ENCODE measurements around the gene RASA2.
"Not testable (repeated sequence)": the region's sequence is repeated elsewhere in the genome, so short reads cannot be mapped to it uniquely, and the experiment has no call there.

RASA2 gene

DNA sequence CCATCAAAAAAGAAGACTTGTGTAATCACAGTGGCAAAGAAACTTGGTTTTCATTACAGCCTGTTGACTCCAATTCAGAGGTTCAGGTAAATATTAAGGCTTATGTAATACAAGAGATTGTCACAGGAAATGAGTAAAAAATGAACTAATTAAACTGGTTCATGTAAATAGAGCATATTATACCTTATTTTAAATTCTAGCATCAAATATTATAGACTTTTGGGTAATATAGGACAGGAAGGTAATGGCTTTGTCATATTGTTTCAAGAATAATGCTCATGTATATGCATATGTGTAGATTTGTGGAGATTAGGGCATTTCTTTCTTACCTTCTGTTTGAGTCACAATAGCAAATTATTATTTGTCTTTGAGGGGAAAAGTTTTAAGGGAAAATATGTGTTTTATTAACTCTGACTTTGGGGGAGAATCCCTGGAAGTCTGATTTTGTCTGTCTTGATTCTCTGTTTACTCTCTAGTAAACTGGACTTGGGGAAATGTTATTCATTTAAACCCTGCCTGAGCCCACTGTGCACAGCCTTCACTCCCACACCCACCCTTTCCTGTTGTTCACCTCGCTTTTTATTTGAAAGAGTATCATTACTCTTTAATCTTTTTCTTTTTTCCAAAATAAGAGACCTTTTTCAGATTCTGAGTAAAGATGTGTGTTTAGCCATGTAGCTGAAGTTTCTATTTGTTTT, 43.0 kb downstream of the RASA2 start:
- no peak for DNase-seq

DNA sequence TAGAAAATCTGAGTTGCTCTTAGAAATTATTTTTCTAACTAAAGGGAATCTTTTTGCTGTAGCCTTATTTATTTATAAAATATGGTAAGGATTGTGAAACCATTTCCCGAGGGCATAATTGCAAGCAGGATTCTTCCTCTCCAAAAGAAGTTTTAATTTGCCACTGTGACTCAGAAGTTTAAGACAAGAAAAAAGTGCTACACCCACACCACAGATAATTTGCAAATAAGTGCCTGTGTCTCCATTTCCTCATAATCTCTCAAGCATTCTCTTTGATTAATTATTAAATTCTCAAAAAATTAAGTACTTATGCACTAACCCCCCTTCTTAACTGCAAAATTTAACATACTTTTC, 43.6 kb downstream of the RASA2 start:
- DNase-seq = no peak

DNA sequence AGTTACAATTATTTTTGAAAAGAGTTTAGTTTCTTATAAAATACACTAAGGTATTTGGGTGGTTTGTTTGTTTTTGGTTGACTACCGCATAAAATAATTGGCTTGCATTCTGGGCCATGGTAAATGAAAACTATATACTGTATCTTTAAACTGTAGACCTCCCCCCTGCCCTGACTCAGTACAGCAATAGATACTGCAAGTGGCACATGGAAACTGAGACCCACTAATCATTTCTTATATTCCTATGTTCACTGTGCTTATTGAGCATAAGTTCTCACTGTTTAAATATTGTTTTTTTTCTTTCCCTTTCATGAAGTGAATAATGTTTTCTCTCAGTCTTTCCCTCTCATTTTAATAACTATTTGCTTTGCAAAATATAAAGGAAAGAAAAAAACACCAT, 45.8 kb downstream of the RASA2 start:
- DNase-seq = no peak

DNA sequence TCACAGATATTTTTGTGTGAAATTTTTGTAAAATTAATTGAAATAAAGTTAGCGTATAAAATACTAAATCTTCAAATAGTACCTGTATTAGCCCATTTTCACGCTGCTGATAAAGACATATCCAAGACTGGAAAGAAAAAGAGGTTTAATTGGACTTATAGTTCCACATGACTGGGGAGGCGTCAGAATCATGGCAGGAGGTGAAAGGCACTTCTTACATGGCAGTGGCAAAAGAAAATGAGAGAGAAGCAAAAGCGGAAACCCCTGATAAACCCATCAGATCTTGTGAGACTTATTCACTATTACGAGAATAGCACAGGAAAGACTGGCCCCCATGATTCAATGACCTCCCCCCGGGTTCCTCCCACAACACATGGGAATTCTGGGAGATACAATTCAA, 49.2 kb downstream of the RASA2 start:
- DNase-seq = not testable (repeated sequence)

DNA sequence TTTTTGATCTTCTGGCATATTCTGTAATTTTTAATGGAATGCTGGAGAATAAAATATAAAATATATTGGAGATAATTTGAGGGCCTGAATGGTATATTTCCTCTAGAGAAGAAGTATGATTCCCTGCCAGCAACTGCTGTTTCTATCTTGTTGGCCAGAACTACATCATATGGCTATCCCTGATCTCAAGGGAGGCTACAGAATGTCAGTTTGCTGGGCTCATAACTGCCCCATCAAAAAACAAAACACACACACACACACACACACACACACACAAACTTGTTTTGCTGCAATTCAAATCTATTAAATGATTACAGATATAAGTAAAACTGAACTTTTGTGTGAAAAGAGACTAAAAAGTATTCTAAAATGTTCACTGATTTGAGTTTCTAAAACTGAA, 51.0 kb downstream of the RASA2 start:
- no peak for DNase-seq

DNA sequence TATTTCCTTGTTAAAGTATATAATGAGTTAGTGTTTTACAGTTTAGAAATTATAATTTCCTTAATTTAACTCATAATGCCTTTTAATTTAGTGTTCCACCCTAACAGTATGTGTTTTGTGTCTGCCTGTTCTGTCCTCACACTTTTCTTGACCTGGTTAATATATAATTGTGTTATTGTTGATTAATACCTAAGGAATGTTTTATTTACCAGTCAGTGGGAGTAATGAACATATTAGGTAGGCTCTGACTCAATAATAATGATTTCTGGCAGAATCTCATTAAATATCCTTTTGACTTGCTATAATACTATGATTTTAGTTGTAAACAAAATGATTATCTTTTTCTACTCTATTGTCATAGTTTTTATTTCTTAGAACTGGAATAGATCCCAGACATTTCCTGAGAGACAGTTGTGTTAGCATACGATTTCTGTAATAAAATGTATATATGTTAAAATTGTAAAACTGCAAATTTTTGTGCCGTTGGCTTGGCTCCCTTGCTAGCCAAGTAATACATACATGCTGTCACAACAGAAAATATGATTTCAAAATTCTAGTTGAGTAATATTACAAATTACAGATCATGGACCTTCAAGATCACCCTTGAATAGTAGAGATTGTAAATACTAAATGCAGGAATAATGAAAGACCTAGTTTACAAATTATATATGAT, 51.9 kb downstream of the RASA2 start:
- no peak for DNase-seq

DNA sequence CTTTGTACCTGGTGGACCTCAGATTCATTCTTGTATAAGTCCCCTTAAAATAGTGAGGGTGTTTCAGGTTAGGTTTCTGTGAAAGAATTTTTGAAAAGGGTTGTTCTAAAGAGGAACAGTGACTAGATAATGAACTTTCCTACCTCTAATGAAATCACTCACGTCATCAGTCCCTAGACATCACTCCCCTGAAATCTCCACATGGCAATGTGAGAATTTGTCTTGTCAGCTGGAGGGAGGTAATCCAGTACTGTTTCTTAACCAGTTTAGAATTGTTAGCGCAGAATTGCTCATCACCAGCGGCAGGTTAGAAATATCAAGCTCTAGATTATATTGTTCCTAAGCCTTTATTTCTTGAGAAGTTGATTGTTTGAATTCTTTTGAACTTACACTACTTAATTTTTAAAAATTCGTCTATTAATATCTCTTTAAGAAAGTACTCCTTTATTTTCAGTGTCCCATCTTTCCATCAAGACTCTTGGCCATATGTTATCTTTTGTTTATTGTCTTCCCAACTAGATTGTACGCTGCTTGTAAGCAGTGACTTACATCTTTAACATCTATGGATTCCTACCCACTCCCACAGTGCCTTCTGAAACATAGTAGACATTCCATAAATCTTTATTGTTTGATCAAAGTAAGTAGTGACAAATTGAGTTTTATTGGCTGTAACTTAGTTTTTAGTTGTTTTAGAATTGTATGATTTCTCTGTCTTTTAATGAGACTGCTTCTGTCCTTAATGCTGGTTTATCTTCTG, 52.8 kb downstream of the RASA2 start:
- DNase-seq = no peak

DNA sequence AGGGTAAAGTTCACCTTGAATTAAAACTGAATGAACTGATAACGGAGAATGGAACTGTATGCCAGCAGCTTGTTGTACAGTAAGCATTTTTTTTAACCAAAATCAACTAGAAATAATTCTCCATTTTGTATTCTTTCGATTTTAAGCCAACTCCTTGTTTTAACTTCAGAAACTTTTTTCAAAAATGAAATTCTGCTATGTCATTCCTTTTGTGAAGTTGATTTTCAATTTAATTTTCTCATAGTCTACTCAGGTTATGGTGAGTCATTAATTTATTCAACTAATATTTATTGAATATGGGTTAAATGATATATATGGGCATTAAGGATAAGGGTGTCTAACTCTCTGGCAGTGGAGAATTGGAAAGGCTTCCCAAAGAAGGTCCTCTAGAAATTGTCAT, 53.7 kb downstream of the RASA2 start:
- no peak for DNase-seq

DNA sequence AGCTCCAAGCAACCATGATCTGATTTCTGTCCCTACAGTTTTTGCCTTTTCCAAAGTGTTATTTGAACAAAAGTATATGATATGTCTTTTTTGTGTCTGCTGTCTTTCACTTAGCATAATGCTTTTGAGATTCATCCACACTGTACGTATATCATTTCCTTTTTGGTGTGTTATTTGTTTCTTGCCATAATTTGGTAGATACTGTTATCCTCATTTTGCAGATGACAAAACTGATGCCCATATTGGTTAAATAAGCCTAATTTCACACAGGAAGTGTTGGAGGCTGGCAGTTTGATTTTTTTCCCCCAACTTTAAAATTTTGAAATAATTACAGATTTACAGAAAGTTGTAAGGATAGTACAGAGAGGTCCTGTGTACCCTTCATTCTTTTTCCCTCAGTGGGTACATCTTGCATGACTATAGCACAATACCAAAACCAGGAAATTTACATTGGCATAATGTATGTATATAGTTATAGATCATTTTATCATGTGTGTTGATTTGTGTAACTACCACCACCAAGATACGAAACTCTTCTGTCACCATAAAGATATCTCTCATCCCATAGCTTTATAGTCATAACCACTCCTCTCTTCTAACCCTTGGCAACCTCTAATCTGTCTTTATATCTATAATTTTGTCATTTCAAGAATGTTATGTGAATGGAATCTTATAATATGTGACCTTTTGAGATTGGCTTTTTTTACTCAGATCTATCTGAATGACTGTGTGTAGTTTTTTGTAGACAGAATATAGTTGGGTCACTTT, 55.6 kb downstream of the RASA2 start:
- no peak for DNase-seq

DNA sequence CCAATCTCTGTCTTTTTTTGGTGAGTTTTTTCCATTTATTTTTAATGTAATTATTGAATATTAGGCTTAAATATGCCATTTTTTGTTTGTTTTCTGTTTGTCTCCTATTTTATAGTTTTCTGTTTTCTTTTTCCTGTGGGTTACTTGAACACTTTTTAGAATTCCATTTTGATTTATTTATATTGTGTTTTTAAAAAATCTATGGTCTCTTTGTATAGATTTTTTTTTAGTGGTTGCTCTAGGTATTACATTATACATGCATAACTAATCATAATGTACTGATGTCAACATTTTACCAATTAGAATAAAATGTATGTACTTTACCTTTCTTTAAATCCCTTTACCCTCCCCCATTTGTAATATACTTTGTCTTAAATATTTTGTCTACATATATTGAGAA, 56.2 kb downstream of the RASA2 start:
- no peak for DNase-seq

DNA sequence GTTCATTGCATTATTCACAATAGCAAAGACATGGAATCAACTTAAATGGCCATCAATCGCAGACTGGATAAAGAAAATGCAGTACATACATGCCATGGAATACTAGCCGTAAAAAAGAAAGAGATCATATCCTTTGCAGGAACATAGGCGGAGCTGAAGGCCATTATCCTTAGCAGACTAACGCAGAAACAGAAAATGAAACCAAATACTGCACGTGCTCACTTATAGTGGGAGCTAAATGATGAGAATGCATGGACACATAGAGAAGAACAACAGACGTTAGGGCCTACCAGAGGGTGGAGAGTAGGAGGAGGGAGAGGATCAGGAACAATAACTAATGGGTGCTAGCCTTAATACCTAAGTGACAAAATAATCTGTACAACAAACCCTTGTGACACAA, 57.9 kb downstream of the RASA2 start:
- no peak for DNase-seq

DNA sequence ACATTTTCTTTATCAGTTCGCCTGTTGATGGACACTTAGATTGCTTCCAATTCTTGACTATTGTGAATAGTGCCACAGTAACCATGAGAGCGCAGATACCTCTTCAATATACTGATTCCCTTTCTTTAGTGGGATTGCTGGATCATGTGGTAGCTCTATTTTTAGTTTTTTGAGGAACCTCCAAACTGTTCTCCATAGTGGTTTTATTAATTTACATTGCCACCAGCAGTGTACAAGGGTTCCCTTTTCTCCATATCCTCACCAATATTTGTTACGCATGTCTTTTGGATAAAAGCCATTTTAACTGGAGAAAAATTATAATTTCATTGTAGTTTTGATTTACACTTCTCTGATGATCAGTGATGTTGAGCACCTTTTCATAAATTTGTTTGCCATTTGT, 59.3 kb downstream of the RASA2 start:
- DNase-seq = no peak

DNA sequence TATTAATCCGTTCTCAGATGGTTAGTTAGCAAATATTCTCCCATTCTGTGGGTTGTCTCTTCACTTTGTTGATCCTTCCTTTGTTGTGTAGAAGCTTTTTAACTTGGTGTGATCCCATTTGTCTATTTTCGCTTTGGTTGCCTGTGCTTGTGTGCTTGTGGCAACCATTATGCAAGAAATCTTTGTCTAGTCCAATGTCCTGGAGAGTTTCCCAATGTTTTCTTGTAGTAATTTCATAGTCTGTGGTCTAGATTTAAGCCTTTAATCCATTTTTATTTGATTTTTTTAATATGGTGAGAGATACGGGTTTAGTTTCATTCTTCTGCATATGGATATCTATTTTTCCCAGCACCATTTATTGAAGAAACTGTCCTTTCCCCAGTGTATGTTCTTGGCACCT, 59.8 kb downstream of the RASA2 start:
- DNase-seq = no peak

DNA sequence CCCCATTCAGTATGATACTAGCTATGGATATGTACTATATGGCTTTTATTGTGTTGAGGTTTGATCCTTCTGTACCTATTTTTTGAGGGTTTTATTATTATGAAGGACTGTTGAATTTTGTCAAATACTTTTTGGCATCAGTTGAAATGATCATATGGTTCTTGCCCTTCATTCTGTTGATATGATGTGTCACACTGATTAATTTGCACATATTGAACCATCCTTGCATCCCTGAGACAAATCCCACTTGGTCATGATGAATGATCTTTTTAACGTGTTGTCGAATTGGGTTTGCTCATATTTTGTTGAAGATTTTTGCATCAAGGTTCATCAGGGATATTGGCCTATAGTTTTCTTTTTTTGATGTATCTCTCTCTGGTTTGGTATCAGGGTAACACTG, 61.0 kb downstream of the RASA2 start:
- no peak for DNase-seq

DNA sequence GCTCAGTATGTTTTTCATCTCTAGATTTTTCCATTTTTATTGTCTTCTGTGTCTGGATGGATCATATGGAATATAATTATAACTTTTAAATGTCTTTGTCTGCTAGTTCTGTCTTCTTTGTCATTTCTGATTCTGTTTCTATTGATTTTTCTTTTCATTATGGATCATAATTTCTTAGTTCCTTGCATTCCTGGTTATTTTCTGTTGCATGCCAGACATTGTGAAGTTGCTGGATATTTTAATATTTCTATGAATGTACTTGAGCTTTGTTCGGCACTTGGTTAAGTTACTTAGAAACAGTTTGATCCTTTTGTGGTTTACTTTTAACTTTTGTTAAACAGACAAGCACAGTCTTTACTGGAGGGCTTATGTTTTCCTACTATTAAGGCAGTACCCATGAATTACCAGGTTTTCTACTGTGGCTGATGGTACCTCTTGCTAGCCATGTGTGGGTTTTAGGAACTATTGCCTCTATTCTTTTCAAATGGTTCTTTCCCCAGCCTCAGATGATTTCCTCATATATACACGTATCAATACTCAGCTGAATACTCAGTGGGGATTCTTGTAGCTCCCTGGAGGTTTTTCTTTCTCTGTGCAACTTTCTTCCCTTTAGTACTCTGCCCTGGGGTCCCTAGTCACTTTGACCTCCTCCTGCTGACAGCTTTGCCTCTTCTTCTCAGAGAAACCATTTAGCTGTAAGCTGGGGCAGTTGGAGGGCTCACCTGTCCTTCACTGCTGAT, 64.3 kb downstream of the RASA2 start:
- no peak for DNase-seq

DNA sequence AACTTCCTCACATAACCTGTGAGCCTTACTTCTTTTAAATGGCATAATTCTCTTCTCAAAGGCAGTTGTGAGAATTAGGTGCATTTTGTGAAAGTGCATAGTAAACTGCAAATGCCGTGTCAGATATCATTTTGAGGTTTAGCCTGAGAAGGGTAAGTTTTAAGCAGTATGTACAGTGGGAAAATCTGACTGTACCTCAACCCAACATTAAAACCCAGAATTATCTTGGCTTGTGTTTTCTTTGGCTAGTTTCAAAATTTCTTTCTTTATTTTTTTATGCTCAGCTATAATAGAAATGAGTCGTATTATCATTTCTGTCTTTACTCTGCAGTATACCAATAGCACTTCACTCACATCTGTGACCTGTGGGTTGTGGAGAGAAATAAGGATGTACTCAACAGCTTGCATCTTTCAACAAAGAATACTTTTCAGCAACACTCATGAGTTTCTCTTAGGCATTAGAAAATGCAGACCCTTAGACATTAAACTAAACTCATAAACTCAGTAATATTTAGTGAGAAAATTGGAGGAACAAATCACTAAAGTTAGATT, 65.7 kb downstream of the RASA2 start:
- DNase-seq = no peak

DNA sequence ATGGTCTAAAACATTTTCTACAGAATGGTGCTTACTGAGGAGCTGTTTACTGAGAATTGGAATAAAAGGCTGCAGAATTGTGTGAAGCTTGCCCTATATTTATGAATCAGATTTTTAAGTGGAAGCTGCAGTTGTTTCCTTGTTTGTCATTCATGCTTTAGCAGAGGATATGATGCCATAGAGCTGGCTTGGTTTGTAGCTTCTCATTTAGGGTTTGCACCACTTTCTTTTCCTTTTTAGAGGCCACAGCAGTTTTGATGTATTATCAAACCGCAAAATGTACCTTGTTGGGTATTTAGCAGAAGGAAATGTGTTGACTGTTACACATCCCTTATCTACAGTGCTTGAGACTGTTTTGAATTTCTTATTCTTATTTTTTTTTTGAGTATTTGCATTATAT, 66.2 kb downstream of the RASA2 start:
- no peak for DNase-seq

DNA sequence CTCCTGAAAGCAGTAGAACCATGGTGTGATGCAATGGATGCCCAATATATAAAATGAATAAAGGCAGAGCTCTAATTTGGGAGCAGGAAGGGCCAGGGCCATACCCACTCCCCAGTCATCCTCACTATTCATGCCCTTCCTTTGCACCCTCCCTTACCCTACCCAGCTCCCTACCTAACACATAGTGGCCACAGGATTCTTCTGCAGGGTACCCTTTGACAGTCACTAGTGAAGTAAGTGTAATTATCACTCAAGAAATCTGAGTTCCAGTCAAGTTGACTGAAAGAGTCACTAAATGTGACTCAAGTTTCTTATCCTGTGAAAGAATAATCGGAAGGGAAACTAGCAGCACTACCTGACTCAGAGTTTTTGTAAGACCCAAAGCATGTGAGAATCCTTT, 69.2 kb downstream of the RASA2 start:
- DNase-seq = no peak

DNA sequence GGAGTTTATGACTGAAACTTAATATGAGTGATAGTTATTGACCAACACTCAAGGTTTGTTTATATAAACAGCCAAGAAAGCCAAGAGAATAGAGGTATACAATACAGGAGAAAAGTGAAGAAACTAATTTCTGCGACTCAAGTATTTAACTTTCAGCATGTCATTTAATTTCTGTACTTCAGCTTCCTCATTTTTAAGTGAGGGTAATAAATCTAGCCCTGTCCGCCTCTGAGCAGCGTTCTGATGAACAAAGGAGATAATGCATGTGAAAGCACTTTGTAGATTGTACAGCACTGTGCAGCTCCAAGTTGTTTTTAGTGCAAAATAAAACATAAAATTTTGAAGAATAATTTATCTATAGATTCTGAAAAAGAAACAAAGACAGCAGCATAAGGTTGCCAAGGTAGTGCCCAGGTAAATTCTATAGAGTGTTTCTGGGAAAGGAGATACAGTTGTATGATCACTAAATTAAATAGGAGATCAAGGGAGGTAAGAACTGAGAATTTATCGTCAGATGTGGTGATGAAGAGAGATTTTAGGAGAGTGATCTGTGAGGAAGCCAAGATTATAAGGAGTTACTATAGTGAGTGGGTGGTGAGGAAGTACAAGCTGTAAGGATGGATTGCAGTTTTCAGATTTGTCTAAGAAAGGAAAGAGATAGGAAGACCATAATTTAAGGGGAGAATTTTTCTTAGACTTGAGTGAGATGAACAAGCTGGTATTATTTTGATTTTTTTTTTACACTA, 71.3 kb downstream of the RASA2 start:
- DNase-seq = no peak

DNA sequence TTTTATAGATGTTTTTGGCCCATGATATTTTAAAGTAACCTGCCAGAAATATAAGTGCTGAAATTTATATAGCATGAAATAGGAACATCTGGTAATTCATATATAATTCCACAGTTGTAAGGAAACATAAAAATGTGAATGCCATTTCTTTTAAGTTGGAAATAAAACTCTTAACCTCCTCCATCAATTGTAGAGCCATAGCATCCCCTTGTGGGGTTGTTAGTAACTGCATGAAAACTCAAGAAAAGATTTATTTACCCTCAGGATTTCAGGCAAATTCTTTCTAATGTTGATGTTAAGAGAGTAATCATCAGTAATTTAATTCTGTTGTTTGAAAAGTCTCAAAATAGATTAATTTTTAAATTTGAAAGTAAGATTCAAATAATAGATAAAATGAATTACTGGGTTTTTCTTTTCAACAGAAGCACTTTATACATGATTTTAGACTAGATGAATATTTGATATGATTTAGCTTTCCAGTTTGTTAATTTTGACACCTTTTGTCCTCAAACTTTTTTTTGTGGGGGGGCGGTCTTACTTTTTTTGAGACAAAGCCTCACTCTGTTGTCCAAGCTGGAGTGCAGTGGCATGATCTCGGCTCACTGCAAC, 74.7 kb downstream of the RASA2 start:
- peak in 5 of 56 donors; percentile 3 to 7 (median 7) for DNase-seq
